Measurements from ENCODE around the gene ABHD6. TPM values are rescaled to one million over a fixed set of nuclear protein-coding genes. Genes with fewer than 3 reads are reported as not detected.
"Not testable (repeated sequence)": the region's sequence is repeated elsewhere in the genome, so short reads cannot be mapped to it uniquely, and the experiment has no call there.

ABHD6 gene
- total RNA-seq, 1 experiment from 2014 or later = 20.1 TPM

DNA sequence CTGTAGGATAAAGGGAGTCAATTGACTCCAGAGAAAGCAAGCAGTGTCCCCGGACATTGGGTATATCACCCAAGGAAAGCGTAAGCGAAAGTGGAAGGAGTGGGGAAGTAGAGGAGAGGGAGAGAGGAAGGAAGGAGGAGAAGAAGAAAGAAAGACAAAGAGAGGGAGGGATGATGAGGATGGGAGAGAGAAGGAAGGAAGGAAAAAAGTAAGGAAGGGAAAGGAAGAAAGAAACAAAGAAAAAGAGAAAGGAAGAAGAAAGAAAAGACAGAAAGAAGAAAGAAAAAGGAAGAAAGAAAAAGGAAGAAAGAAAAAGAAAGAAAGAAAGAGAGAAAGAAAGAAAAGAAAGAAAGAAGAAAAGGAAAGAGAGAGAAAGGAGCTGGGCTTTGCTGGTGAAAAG, 27.7 kb upstream of the ABHD6 start:
- DNase-seq (ENCODE audit: low read depth) = no peak

DNA sequence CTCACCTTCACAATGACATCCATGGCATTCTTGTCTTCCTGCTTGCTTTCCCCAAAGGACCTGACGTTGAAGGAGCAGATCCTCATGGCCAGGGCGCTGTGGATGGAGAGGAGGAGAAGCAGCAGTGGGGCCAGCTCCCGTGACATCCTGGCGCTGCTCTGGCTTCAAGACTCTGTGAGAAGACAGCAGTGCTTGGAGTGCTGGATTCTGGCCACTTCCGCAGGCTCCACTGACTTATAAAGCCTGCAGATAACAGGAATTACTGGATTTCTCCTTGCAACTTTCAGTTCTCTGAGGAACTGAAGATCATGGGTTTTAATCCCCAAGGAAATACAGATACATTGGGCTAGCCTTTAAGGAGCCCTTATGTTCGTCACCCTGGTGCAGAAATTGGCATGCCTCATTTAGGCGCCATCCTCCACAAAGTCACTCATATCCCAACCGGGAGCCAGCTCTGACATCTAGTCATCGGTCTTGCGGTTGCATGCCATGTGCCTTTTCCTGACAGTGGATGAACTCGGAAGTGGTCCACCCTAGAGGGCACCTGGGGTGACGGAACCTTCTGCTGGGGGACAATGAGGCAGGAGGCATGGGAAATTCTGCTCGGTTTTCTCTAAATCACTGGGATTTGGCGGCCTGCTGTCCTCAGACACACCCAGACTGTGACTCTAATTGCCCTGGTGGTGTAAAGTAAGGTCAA, 26.7 kb upstream of the ABHD6 start, which contains the start of gene DNASE1L3:
Gene DNASE1L3 (minus strand): TSS at position 212 of the 700 bp plus-strand sequence. CDS start 66 bp downstream, at position 146.
- DNase-seq (ENCODE audit: low read depth) = no peak

DNA sequence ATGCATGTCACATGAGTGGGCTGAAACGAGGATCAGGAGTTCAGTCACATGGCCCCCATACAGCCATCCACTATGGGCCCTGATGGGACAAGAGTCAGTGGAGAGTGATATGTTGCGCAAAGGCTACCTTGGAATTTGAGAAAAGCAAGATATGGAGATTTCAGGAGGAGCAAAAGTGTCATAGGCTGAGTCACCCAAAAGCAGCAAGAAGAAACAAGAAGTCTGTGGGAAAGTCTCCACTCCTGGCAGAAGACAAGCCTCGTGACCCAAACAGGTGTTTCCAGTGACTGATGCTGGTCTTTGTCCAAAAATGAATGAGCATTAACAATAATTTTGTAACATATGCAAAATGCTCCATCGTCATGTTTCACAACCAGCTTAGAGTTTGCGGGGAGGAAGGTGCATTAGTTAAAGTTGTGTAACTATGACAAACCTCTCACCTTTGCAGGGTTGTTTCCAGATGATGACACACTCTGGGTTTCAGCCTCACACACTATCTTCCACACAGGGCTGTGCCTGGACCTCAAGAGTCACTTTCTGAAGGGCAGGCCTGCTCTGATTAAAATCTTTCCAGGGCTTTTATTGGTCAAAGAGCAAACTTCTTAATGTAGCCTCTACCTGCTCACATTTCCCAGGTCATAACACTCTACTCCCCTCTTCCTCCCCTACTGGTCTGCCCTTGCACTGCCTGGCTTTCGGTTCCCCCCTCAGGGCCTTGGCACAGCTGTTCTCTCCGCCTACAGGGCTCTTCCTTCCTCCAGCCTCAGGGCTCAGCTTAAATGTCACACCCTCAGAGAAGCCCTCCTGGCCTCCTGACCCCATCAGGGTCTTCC, 22.9 kb upstream of the ABHD6 start:
- DNase-seq (ENCODE audit: low read depth) = peak; percentile 54

DNA sequence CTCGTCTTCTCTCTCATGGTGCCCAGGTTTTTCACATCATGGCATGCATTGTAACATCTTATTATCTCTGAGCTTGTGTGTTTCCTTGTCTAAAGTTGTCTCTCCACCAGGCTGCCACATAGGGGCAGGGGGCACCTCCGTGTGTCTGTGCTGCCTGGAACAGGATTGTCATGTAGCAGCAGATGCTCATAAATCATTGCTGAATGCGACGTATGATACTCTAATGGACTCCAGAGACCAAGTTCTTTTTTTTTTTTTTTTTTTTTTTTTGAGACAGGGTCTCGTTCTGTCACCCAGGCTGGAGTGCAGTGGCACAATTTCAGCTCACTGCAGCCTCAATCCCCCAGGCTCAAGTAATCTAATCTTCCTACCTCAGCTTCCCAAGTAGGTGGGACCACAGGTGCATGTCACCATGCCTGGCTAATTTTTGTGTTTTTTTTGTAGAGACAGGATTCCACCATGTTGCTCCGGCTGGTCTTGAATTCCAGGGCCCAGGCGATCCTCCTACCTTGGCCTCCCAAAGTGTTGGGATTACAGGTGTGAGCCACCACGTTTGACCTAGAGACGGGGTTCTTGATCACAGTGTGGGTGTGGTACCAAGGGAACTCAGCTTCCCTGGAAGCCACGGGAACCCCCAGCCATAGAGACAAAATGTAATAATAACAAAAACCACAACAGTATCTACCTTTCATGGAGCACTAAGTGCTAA, 22.1 kb upstream of the ABHD6 start:
- no peak for DNase-seq (ENCODE audit: low read depth)

DNA sequence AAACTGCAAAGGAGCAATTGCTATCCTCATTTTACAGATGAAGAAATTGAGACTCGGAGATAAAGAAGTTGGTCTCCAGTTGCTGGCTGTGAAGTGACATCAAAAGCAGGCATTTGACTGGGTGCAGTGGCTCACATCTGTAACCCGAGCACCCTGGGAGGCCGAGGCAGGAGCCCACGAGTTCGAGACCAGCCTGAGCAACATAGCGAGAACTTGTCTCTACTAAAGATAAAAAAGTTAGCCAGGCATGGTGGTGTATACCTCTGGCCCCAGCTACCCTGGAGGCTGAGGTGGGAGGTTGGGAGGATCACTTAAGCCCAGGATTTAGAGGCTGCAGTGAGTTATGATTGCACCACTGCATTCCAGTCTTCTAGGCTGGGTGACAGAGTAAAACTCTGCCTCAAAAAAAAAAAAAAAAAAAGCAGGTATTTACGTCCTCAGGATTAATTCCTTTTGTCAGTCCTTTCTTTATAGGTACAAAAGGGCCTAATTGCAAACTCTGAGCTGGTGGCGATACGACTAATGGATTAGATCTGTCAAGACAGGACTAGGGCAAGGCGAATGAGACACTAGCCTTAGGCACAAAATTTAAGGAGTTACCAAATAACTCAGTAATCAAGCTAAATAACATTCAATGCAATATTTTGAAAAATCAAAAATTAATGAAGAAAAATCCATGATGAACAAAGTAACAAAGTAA, 20.9 kb upstream of the ABHD6 start:
- no peak for DNase-seq (ENCODE audit: low read depth)

DNA sequence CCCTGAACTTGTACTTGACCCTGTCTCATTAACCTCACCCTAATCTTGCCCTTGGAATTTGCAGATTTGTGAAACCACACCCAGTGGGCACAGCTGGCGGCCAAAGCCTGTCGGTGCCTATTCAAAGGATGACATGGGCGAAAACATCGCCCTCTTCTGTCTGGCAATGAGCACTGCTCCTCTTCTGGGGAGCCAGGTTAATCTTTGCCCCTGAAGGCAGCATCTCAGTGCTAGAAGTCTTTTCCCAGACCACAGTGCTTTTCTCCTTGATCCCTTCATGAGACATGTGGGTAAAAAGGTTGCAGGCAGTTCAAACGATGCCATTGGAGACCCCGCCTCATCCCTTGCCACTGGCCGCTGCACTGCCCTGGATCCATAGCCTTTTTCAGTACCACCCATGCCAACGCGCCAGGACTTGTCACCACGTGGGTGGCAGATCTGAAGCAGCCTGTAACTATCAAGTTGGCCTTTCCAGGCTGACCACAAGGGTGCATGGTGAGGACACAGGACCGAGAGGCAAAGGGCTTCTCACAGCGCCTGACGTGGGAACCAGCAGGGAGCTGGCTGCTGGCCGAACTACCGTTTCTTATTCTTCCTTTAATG, 20.3 kb upstream of the ABHD6 start:
- peak; percentile 87 for DNase-seq (ENCODE audit: low read depth)

DNA sequence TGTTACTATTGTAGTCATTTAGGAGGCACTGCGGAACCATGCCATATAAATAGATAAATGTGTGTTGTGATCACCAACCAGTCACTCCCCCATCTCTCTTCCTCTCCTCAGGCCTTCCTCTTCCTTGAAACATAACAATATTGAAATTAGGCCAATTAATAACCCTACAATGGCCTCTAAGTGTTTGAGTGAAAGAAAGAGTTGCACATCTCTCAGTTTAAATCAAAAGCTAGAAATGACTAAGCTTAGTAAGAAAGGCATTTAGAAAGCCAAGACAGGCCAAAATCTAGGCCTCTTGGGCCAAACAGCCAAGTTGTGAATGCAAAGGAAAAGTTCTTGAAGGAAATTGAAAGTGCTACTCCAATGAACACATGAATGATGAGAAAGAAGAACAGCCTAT, 18.7 kb upstream of the ABHD6 start:
- DNase-seq (ENCODE audit: low read depth) = no peak

DNA sequence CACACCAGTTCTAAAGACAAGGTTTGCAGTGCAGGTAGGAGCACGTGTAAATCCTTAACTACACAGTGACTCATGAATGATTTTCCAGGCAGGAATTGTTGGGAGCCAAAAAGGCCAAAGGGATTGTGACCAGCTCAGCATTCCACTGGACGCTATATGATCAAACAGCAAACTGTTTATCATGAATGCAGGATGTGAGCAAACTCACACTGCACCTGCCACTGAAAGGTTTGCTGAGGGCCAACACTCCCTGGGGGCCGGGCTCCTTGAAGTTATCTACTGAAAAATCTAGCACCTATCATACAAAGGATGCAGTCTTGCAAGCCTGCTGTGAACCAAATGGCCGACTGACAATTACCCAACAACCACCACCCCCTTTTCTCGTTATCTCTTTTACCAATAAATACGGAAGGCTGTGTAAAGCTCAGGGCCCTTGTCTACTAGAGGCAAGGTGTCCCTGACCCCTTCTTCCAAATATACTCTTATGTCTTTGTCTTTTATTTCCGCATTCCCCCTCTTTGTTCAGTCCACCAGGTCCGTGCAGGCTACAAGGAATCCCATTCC, 15.3 kb upstream of the ABHD6 start:
- no peak for DNase-seq (ENCODE audit: low read depth)

DNA sequence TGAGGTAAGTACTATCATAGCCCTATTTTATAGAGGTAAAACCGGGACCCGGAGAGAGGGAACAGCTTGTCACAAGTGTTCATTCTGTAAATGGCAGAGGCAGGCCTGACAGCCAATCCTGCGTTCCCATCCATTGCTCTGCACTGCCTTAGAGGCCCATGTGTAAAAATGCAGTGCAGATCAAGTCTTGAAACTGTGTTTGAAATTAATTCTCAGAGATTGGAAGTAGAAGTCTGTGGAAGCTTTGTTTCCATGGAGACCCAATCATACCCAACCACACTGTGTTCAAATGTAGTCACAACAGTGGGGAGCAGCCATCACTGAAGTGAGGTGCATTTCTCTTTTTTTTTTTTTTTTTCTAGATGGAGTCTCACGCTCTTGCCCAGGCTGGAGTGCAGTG, 13.7 kb upstream of the ABHD6 start:
- no peak for DNase-seq (ENCODE audit: low read depth)

DNA sequence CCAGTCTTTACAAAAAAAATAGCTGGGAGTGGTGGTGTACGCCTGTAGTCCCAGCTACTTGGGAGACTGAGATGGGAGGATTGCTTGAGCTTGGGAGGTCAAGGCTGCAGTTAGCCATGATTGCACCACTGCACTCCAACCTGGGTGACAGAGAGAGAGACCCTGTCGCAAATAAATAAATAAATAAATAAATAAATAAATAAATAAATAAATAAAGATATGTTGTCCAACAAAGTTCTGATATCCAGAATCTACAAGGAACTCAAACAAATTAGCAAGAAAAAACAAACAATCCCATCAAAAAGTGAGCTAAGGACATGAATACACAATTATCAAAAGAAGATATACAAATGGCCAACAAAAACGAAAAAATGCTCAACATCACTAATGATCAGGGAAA, 9.7 kb upstream of the ABHD6 start:
- not testable (repeated sequence) for DNase-seq (ENCODE audit: low read depth)

DNA sequence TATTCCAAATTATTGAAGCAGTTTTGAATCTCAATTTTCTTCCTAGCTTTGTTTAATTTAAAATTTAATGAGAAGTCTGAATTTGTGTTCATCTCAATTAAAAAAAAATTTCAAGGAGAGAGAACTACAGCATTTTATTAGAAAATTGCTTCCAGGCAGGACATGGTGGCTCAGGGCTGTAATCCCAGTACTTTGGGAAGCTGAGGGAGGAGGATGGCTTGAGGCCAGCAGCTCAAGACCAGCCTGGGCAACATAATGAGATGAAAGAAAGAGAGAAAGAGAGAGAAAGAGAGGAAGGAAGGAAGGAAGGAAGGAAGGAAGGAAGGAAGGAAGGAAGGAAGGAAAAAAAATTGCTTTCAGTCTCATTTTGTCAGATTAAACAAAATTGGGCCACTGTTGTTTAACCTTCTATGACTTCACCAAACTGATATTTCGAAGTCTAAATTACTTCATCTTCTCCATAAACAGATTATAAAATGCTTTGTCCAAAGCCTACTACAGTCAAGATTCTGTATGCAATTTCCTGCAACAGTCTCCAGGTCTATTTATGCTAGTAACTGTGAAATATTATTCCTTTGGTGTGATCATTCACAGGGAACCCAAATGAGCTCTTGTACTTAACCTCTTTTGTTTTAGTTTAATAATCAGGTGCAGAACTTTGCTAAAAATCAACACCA, 6.6 kb upstream of the ABHD6 start:
- DNase-seq (ENCODE audit: low read depth) = no peak

DNA sequence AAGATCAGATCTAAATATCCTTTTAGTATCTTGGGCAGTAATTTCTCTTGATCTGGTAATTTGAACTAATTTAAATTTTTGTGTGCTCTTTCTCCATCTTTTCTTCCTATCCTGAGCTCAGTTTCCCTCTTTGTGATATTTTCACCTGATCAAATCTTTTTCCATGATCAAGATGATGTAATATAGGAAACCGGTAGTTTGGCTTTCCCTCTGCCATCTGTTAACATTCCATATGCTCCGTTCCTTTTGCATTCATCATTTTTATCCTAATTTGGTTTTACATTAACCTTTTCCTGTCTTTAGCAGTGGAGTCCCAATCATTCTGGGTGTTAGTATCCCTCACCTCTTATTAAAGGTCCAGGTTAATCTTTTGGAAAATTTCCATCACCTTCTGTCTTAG, 5.9 kb upstream of the ABHD6 start:
- no peak for DNase-seq (ENCODE audit: low read depth)

DNA sequence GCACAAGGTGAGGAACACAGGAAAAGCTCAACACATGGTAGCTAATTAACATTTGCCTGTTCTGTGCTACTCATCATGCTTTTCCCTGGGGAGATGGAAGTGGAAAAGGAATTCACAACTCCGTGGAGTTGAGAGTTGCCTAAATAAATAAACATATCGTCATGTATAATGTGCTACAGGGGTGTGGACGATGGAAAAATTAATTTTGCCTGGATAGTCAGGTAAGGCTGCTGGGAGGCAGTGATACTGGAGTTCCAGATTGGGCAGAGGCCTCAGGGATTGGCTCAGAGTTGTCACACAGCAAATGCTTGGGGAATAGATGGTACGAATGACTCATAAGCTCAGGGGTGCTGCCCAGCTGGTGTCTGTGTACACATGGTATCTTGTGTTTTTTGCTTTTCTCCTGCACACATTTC, 3.1 kb upstream of the ABHD6 start:
- DNase-seq (ENCODE audit: low read depth) = peak; percentile 72

DNA sequence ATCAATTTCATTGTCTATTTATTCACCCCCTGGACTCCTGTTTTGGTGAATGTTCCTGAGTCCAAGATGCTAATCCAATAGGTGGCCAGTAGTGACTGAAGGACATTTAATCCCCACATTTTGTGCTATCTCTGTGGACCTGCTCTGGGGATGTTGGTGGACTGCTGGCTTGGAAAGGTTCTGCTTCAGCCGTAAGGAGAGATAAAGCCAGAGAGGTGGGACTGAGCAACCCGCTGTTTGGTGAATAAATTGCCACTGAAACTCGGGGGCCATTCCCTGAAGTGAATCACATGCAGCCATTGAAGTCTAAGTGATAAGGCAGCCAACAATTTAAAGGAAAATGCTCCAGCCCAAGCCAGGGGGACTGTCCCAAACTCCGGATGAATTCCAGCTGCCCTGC, 1.6 kb upstream of the ABHD6 start:
- no peak for DNase-seq (ENCODE audit: low read depth)

DNA sequence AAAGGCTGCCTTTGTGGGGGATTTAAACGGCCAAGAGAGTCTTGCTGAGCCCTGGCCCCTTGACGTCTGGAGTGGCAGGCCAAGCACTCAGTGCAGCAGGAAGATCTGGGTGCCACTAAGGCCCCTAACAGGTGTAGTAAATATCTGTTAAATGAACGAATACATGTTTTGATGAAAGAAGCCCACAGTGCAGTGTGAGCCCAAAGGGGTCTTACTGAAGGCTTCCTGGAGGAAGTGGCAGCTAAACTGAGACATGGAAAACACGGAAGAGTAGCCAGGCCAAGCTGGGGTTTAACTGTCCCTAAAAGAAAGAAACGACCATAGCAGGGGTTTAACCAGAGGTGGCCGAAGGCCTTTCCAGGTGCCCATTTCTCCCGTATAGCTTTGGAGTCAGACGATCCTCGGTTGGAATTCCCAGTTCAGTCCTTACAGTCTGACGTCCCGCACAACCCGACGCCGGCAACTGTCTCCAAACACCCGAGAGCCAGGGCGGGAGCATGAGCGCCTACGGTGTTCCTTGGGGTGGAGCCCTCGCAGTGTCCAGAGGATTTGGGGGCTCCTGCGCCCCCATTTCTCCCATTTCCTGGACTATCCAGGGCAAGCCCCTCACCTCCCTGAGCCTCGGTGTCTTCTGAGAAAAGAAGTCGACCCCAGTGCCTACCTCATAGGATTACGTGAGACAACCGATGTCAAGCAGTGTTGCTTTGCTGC, 910 bp upstream of the ABHD6 start:
- no peak for DNase-seq (ENCODE audit: low read depth)

DNA sequence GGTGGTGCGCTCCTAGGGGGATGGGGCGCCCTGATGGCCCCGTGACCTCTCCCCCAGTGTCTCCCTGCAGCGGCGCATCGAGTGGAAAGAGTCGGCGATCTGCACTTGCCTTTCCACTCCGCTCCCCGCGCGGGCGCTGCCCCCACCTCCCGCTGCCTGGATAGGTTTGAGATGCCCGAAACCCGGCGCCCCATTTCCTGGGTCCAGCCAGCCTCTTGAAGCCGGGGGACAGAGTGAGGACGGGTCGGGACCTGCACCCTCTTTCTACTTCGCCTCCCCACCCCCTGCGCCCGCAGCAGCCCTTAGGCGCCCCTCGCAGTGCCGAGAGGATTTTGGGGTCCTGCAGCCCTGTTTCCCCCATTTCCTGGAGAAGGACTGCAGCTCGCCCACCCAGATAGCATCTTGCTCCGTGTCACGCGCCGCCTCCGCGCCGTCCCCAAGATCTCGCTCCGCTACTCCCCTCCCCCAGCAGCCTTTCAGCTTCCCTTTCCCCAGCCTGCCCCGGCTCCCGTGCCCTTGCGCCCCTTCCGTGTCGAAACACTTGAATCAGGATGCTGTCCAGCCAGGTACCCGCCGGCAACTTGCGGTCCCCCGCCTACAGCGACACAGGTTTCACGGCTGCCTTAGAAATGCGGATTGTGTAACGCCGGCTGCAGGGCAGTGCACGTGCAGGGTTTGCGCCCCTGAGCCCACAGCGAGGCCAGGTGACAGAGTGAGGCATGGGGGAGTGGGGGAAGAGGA, 519 bp downstream of the ABHD6 start:
- DNase-seq (ENCODE audit: low read depth) = peak; percentile 24

DNA sequence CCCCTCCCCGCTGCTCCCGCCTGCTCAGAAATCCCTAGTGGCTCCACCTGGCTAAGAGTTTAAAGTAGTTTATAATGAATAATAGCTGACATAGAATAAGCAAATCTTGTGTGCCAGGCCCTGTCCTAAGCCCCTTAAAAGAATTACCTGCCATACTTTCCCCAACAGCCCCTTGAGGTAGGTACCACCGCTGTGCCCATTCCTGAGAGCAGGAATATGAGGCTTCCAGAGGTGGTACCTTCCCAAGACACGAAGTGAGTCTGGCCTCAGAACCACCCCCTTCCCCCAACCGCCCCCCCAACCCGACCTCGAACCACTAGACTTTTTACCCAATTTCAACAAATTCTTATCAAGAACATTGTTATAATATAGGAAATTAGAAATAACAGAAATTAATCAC, 1.2 kb downstream of the ABHD6 start:
- DNase-seq (ENCODE audit: low read depth) = no peak

DNA sequence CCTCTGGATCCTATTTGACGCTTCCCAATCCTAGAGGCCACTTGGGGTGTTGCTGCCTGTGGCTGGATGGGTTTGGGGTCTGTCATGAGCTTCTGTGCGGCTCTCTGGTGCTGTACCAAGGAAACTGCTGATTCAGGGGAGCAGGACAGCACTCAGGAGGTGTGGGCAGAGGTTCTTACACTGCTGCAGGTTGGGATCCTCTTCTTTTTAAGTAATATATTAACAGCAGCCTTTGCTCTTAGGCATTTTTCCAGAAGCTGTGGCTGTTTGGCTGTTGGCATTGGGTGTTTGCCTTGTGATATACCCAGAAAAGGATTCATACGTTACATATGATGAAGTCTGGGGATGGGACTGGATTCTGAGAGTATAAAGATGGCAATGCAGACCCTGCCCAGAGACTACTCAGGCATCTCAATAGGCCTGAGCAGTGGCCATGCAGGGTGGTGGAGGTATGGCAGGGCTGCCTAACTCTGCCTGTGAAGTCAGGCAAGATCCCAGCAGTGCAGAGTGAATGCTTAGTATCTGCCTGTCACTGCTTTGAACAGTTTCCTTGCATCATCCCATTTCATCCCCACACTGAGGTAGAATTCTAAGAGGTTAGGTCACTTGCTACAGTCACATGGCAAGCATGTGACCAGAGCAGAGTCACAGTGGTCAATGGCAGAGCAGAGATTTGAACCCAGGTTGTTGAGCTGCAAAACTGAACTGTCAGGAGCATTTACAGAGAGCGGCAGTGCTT, 3.9 kb downstream of the ABHD6 start:
- DNase-seq (ENCODE audit: low read depth) = no peak
